GM18499 (cell line): Measurements from ENCODE around the gene RAB30.

Experiments used
- ATAC-seq: cut with Tn5 transposase; IDR thresholded peaks from one replicate; pipeline ENCODE4 v1.9.1; 2021; ENCODE audit warnings: moderate number of reproducible peaks; ENCODE audit not compliant: insufficient read depth, unreplicated experiment

The RAB30 gene

DNA sequence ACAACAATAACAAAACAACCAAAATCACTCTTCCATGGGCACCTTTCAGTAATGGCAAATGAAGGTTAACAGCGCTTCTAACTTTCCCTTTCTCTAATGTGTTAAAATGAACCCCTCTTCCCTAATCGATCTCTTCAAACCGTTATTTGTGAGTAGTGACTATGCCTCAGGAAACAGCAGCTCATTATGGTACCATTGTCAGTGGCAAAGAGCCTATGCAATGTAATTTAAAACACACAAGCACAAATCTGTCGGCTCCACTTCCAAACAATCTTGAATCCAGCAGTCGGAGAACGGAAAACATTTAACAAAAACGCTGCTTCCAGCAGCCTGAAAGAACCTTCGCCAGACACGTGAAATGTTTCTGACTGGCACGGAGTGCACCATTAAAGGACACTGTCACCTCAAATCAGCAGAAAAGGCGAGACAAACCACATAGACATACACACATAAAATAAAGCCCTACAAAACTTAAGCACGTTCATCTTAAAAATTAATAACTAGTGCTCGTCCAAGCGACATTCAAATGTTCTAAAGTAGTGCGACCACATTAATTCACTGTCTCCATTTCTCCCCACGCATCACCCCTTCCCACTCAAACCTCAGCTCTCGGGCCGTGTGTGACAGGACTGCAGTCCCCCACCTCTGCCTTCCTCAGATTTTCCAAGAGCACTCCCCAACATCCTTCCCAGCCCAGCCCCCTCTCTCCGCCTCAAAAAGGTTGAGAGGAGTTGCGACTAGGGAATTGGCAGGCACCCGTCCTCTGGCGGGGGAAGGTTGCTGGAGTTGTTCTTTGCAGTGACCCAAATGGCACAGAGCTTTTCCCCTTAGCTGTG, 748 bp downstream of the RAB30 start:
- no peak for ATAC-seq

- no peak for ATAC-seq
Measured at GRCh38 chr11:83070044-83070701, 1.5 kb downstream of the RAB30 start.

DNA sequence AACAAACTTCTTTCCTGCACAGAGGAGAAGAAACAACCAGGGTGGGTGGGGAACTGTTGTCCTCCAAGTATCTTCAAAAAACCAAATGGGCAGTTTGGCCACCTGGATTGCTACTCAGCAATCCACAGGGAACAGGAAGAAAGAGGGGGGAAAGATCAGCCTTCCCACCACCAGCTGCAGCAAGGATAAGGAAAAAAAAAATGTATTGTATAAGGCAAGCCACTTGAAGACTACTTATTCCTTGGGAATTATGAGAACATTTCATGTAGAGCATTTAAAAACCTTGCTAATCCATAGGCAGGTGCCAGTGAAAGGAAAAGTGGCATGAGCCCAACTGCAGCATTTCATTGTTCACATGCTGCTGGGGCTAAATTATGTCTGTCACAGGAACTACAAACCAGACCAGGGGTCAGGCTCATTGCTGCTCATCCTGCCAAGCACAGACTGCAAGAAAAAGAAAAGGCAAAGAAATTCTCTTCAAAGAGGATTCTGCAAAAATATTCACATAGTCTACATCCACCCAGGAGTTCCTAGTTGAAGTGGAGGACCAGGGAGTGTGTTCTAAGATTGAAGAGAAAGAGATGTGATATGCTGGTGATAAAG, 2.2 kb downstream of the RAB30 start:
- ATAC-seq = no peak

- ATAC-seq = no peak
Measured at GRCh38 chr11:83068568-83068967, 3.1 kb downstream of the RAB30 start.

- no peak for ATAC-seq
Measured at GRCh38 chr11:83064011-83064410, 7.7 kb downstream of the RAB30 start.

DNA sequence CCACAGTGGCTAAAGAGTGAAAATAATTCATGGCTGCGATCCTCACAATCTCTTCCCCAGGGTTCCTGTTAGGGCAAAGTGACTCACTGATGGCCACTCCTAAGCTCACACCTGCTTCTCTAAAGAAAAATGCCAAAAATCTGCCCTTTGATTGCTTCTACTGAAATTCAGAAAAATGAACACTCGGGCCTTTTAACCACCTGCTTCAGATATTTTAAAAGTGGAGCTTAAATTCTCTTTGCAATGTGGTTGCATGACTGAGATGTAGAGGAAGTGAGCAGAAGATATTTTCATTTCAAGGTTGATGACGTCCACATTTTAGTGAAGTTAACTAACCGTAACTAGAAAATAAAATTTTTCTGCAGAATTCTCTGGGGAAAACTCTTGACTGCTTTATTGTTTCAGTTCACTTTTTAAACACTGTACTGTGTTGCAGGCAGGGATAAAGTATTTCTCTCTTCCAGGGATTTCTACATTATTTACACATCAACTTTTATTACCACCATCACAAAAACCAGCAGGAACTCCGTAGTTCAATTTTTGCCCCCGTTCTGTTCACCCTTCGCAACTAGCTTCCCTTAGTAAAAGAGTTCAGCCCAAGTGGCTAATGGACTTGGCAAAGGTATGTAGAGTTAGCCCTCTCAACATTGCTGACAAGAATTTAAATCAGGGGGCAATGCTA, 8.5 kb downstream of the RAB30 start:
- peak; percentile 71 for ATAC-seq

GRCh38 chr11:83061883-83062282, 9.8 kb downstream of the RAB30 start:
- peak; percentile 69 for ATAC-seq

GRCh38 chr11:83060965-83061364, 10.7 kb downstream of the RAB30 start:
- no peak for ATAC-seq

- no peak for ATAC-seq
Measured at GRCh38 chr11:83057721-83058120, 14.0 kb downstream of the RAB30 start.

- no peak for ATAC-seq
Measured at GRCh38 chr11:83056611-83057010, 15.1 kb downstream of the RAB30 start.

DNA sequence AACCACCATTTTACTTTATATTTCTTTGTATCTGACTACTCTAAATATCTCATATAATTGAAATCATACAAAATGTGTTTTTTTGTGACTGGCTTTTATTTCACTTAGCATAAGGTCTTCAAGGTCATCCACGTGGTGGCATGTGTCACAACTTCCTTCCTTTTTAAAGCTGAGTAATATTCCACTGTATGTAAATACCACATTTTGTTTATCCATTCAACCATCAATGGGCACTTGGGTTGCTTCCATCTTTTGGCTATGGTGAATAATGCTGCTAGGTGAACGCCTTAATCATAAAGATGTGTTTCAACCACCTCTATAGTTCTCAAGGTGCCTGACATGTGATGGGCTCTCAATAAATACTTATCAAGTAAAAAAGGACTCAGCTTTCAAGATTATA, 15.5 kb downstream of the RAB30 start:
- no peak for ATAC-seq

DNA sequence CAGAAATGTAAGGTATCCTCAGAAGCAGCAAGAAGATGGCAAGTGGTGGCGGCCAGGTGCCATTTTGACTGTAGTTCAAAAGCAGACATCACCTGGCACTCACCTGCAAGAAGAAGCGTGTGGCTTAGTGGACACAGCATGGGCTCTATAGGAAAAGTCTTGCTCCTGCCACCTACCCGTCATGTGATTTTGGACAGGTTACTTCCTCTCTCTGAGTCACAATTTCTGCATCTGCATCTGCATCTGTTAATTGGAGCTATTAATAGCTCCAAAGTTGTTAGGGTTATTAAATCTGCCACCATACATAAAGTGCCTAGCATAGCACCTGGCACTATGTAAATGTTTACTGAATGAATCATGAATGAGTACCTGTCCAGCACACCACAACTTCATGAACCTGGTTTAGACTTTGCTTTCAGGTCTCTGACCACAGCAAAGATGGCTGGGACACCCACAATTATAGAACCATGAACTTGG, 16.8 kb downstream of the RAB30 start:
- peak; percentile 46 for ATAC-seq

GRCh38 chr11:83054001-83054400, 17.7 kb downstream of the RAB30 start:
- no peak for ATAC-seq

- ATAC-seq = no peak
Measured at GRCh38 chr11:83051760-83052671, 19.7 kb downstream of the RAB30 start.

DNA sequence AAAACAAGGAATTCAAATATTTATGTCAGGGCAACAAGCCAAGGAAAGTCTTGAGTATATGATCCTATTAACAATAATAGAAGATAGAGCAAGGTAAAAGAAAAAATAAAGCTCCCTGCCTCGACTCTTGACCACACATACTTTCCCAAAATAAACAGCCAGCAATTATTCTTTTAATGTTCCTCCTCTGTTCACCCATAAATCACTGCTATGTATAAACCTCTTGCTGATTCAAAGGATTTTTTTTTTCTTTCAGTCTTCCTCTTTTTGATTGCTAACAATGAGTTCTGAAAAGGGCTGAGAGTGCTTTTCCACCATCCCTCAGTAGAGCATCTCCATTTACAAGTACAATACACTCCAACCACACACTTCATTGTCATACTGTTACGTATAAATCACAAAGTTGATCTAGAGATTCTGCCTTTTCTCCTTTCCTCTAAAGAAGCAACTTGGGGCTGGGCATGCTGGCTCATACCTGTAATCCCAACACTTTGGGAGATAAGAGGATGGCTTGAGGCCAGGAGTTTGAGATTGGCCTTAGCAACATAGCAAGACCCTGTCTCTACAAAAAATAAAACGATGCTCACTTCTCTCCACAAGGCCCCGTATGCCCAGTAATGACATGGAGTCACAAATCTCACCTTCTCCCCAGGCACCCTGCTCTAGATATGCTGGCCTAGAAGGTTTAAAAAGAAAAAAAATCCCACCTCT, 24.0 kb downstream of the RAB30 start:
- no peak for ATAC-seq

GRCh38 chr11:83046621-83047172, 25.0 kb downstream of the RAB30 start:
- no peak for ATAC-seq

DNA sequence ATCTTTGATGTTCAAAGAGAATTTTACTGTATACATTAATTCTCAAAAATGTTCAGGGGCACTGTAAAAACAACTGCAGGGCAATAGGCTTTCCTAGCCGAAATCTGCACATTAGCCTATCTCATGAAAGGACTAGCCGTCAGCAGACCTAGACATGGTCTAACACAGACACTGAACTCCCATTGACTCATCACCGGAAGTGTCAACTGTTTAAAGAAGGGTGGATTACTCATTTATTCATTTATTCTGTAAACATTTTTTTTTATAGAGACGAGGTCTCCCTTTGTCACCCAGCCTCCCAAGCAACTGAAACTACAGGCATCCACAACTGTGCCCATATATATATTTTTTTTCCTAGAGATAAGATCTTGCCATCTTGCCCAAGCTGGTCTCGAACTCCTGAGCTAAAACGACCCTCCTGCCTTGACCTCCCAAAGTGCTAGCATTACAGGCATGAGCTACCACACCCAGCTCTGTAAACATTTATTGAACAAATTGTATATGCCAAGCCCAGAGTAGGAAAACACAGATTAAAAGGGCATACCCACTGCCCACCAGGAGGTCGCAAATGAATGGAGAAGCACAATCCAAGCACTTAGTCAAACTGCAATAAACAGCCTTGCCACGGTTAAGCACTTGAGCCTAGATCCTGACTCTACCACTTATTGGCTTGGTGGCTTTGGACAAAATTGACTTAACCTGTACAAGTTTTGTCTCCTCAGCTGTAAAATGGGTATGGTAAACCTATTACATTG, 26.6 kb downstream of the RAB30 start:
- peak; percentile 70 for ATAC-seq
